ENCODE measurements around the gene DOCK3.

The DOCK3 gene, protein sequence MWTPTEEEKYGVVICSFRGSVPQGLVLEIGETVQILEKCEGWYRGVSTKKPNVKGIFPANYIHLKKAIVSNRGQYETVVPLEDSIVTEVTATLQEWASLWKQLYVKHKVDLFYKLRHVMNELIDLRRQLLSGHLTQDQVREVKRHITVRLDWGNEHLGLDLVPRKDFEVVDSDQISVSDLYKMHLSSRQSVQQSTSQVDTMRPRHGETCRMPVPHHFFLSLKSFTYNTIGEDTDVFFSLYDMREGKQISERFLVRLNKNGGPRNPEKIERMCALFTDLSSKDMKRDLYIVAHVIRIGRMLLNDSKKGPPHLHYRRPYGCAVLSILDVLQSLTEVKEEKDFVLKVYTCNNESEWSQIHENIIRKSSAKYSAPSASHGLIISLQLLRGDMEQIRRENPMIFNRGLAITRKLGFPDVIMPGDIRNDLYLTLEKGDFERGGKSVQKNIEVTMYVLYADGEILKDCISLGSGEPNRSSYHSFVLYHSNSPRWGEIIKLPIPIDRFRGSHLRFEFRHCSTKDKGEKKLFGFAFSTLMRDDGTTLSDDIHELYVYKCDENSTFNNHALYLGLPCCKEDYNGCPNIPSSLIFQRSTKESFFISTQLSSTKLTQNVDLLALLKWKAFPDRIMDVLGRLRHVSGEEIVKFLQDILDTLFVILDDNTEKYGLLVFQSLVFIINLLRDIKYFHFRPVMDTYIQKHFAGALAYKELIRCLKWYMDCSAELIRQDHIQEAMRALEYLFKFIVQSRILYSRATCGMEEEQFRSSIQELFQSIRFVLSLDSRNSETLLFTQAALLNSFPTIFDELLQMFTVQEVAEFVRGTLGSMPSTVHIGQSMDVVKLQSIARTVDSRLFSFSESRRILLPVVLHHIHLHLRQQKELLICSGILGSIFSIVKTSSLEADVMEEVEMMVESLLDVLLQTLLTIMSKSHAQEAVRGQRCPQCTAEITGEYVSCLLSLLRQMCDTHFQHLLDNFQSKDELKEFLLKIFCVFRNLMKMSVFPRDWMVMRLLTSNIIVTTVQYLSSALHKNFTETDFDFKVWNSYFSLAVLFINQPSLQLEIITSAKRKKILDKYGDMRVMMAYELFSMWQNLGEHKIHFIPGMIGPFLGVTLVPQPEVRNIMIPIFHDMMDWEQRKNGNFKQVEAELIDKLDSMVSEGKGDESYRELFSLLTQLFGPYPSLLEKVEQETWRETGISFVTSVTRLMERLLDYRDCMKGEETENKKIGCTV (N-terminal part only)

DNA sequence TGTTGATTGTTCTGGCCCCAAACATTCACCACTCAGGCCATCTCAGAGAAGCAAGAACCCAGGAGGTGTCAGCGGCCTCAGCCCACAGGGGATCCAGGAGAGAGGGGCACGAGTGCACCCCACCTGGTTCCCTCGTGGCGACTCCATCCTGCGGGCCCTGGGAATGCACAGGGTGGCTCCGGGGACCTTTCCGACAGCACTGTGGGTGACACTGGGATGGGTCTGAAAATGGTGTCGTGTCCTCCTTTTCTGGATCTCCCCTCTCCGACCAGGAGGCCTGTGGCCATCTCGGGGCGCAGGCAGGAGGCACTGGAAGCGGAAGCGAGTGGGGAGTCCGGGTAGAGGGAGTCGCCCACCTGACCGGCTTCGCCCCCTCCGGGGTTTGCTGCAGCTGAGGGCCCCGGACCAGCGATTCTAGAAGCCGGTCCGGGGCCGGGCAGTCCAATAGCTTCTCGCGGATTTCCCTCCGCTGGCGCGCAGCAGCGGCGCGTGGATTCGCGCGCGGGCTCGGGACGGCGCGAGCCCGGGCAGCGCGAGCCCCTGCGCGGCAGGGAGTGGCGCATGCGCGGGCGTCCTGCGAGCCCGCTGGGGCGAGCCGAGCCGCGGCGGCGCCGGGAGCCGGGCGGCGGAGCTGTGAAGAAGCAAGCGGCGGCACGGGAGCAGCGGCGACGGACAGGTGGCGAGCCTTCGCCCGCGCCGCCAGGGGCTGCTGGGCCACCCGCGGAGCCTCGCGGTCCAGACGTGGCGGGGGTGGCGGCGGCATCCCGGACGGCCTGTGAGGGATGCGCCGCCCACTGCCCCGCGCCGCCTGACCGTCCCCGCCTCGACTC, at the start of gene DOCK3:
Gene DOCK3 (plus strand): TSS at position 579 of the 830 bp plus-strand sequence. CDS start 337 bp downstream, outside the sequence.
- TF ChIP-seq CTCF (IDR thresholded peaks at IDR 0.05), result no peak

DNA sequence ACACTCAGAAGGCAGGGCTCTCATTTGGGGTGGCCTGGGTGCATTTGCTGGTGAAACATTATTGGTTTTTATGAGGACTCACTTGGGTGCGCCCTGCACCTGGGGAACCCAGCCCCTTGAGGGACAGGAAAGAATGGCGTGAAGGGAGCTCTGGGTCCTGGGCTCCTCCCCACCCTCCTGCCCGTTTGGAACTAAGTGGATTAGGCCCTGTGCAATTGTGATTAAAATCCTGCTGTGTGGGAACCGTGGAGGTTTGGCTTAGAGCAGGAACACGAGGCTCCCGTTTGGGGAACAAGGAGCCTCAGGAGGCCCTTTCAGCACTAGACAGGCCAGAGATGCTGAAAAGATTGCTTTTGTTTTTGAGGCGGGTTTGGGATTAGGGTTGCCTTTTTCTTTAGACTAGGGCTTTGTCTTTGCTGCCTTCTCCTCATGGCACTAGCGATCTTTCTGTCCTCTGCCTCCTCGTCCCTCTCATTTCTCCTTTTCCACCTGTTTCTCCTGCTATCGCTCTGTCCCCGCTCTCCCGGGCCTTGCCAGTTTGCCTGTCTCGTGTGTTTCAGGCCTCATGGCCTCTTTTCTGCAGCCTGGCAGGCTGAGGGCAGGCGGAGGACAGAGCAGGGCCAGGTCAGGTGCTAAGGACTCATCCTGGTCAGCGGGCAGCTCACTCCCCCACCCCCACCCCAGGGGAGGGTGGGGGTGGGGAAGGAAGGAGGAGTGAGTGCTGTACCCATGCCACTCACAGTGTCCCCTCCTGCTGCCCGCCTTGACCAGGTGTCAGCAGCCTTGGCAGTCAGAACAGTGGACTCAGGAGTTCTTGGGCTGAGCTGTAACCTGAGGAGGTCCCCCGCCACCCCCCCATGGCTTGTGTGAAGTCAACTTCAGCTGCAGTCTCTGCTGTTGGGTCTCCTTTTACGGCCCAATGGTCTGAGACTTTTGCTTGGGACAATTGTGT, 49.2 kb upstream of the DOCK3 start:
- TF ChIP-seq CTCF (IDR thresholded peaks at IDR 0.05), result no peak

DNA sequence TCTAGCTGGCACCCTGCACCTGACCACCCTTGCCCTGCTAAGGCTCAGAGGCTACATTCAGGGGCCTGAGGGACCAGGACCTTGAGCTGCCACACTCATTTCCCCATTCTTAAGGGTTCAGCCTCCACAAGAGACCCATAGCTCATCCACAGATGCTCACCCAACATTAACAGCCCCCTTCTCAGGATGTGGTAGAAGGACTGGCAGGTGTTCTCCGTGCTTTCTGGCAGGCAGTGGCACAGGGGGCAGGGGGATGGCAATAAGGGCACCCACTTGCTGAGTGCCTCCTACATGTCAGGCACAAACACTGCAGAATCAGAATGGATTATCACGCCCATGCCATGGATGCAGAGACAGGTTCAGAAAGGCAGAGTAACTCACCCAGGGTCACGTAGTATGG, 48.3 kb upstream of the DOCK3 start:
- no peak for TF ChIP-seq CTCF (IDR thresholded peaks at IDR 0.05)

DNA sequence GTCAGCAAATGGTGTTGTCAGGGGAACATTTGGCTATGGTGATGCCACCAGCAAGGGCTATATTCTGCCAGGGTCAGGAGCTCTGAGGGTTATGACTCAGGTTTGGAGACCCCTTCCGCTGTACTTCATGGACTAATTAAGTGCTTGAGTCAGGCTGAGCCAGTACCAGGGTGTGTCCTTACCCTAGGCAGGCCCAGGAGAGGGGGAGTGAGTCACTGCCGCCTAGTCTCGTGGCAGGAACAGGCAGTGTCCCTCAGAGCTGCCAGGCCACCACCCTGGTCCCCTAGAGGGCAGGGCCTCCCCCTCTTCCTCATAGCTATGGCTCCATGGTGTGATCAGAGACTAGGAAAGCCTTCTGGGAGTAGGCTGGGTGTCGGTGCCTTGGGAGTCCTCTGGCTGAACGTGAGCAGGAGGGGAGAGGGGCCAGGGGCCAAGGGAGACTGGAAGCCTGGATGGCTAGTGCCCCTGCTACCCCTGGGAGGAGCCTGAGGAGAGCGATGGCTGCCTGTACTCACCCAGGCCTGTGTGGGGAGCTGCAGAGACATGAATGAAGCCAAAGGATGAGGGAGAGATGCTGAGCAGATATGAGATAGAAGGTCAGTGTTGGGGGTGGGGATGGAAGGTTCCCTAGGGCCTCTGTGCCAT, 47.2 kb upstream of the DOCK3 start:
- no peak for TF ChIP-seq CTCF (IDR thresholded peaks at IDR 0.05)

DNA sequence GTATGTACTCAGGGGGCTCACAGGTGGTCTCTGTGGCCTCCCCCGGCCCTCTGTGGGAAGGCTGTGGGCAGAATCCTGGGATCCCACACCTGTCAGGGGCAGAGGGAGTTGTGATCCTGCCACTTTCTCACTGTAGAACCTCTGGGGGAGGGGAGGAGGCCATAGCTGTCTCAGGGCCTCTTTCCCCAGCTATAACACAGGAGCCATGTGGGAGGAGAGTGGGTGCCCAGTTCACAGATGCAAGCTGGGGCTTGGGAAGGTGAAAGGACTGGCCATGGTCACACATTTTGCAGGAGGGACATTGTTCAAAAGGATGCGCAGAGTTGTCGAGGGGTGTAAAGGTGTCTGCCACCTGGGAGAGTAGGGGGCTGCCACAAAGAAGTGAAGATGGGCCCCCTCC, 46.1 kb upstream of the DOCK3 start:
- TF ChIP-seq CTCF (IDR thresholded peaks at IDR 0.05), result no peak

DNA sequence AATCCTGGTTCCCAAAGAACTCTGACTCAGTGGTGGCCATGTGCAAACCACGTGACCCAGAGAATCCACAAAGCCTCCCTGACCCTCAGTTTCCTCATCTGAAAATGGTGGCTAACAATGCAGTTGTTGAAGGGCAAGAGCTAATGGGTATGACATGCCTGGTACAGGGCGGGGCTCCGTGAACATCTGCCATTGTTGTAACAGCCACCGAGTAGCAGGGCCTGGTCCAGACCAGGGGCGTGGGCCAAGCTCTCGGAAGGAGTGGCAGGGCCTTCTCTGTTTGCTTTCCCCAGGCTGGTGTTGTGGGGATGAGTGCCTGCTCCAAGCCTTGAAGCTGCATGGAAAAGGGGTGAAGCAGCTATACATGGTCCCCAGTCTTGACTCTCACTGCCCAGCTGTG, 44.3 kb upstream of the DOCK3 start:
- no peak for TF ChIP-seq CTCF (IDR thresholded peaks at IDR 0.05)
